GM12892 (cell line): ENCODE results near the gene SMIM24.

ENCODE experiments used
- DNase-seq: peaks from one replicate; pipeline ENCODE4 v3.0.0; 2011; ENCODE audit not compliant: insufficient read length
- FAIRE-seq: peaks from 2 replicates; lab custom pipeline; 2011; peaks lifted over from hg19 to GRCh38; lab: Jason Lieb, UNC
- POLR2A ChIP-seq: IDR thresholded peaks from 2 replicates; pipeline ENCODE4 v1.6.1; 2011; ENCODE audit warnings: low read depth, low read length, control low read depth
- POLR2AphosphoS5 ChIP-seq: IDR thresholded peaks from 2 replicates; pipeline ENCODE4 v1.6.1; 2011; ENCODE audit warnings: low read depth, low read length, control low read depth
- TAF1 ChIP-seq: IDR thresholded peaks from 2 replicates; pipeline ENCODE4 v1.6.1; 2011; ENCODE audit warnings: low read depth, mild to moderate bottlenecking, control low read depth, low read length, borderline replicate concordance

The SMIM24 gene

DNA sequence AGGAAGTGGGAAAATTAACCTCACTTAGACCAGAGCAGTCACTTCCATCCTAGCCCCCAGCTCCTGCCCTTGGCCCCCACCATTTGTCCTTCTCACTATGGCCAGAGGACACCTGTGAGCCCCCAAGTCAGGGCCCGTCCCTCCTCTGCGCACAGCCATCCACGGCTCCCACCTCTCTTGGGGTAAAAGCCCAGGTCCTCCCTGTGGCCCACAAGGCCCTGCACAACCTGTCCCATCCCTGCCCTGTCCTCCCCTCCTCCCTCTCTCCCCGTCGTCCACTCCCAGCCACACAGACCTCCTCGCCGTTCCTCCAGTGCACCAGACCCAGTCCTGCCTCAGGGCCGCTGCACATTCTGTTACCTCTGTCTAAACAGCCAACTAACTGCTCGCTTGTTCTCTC lies 53.9 kb downstream of the SMIM24 start:
- DNase-seq (no peak), FAIRE-seq (no peak)
- TF ChIP-seq POLR2A (no peak), TAF1 (no peak), POLR2AphosphoS5 (no peak)
